ENCODE measurements around the gene XKR3.

- TF ChIP-seq CTCF (IDR thresholded peaks at IDR 0.05) = no peak
- no peak for TF ChIP-seq POLR2AphosphoS5 (IDR thresholded peaks at IDR 0.05)
- no peak for TF ChIP-seq EP300 (IDR thresholded peaks at IDR 0.05)
Measured at GRCh38 chr22:16866167-16866566, 41.0 kb upstream of the XKR3 start.
